Loucy (cell line): ENCODE data around the gene GRHL1.

Experiments used
- EZH2phosphoT487 ChIP-seq: fragments of 200-600 bp; IDR thresholded peaks from 2 replicates; pipeline ENCODE4 v1.6.1; 2018; ENCODE audit warnings: antibody characterized with exemption, mild to moderate bottlenecking, moderate library complexity, borderline replicate concordance
- TF ChIP-seq, protein P1 (sequence below): fragments of 200-600 bp; sonication (generic); conservative IDR thresholded peaks from 2 replicates; pipeline ENCODE4 v1.5.1; 2014; ENCODE audit warnings: mild to moderate bottlenecking, antibody characterized with exemption, low read length

- TF ChIP-seq, protein P1, sequence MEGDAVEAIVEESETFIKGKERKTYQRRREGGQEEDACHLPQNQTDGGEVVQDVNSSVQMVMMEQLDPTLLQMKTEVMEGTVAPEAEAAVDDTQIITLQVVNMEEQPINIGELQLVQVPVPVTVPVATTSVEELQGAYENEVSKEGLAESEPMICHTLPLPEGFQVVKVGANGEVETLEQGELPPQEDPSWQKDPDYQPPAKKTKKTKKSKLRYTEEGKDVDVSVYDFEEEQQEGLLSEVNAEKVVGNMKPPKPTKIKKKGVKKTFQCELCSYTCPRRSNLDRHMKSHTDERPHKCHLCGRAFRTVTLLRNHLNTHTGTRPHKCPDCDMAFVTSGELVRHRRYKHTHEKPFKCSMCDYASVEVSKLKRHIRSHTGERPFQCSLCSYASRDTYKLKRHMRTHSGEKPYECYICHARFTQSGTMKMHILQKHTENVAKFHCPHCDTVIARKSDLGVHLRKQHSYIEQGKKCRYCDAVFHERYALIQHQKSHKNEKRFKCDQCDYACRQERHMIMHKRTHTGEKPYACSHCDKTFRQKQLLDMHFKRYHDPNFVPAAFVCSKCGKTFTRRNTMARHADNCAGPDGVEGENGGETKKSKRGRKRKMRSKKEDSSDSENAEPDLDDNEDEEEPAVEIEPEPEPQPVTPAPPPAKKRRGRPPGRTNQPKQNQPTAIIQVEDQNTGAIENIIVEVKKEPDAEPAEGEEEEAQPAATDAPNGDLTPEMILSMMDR: no peak
- no peak for TF ChIP-seq EZH2phosphoT487
These were observed 78.8 kb downstream of the GRHL1 start for GRCh38 chr2:10030311-10030736.
